Neutrophil (primary cell): ENCODE measurements around the gene ALAD.

Experiments
- H3K27ac ChIP-seq: fragments of 200-600 bp; sonication (generic); 2 replicates; pipeline ENCODE4 v1.5.1; 2016; ENCODE audit warnings: mild to moderate bottlenecking, moderate library complexity
- H3K27me3 ChIP-seq: fragments of 200-600 bp; sonication (generic); 2 replicates; pipeline ENCODE4 v1.6.0; 2016; ENCODE audit warnings: mild to moderate bottlenecking
- H3K36me3 ChIP-seq: fragments of 200-600 bp; sonication (generic); 2 replicates; pipeline ENCODE4 v1.5.1; 2017
- H3K4me1 ChIP-seq, 2 experiments: fragments of 200-600 bp in 1 of 2; sonication (generic) in 1 of 2; 1 replicate in 1 of 2; 2 replicates in 1 of 2; pipeline versions ENCODE4 v1.5.1 to v1.6.1; 2013 to 2016; ENCODE audit warnings: low read depth in 1 of 2, low read length in 1 of 2, mild to moderate bottlenecking in 1 of 2, moderate library complexity in 1 of 2; ENCODE audit not compliant: control insufficient read depth in 1 of 2, insufficient read depth in 1 of 2
- H3K4me3 ChIP-seq, 2 experiments: fragments of 200-600 bp in 1 of 2; sonication (generic) in 1 of 2; 1 replicate in 1 of 2; 2 replicates in 1 of 2; pipeline ENCODE4 v1.5.1; 2013 to 2016; ENCODE audit warnings: low read depth in 1 of 2, low read length in 1 of 2, mild to moderate bottlenecking in 1 of 2, moderate library complexity in 1 of 2
- H3K9me3 ChIP-seq: fragments of 200-600 bp; sonication (generic); 2 replicates; pipeline ENCODE4 v1.5.1; 2016
- CTCF ChIP-seq: fragments of 200-600 bp; sonication (generic); IDR thresholded peaks from 2 replicates; pipeline ENCODE4 v1.5.1; 2016; ENCODE audit warnings: antibody characterized with exemption

Gene ALAD

GRCh38 chr9:113395000-113395861 is 5.9 kb downstream of the ALAD start:
- no peaks in the 10 kb centered on the region for H3K9me3 ChIP-seq
- peaks cover 6 to 7% of the 10 kb centered on the region in 2 experiments for H3K4me1 ChIP-seq
- H3K4me3 ChIP-seq, result no peak overlapping the region
- H3K36me3 ChIP-seq, result peaks cover 49% of the 10 kb centered on the region
- no peak overlapping the region for H3K27ac ChIP-seq
- no peaks in the 10 kb centered on the region for H3K27me3 ChIP-seq
- TF ChIP-seq CTCF, result no peak

- peaks cover 68% of the 10 kb centered on the region for H3K36me3 ChIP-seq
- no peaks in the 10 kb centered on the region for H3K9me3 ChIP-seq
These were observed 7.8 kb downstream of the ALAD start for GRCh38 chr9:113393281-113393680.

GRCh38 chr9:113391917-113392316 is 9.2 kb downstream of the ALAD start:
- H3K4me1 ChIP-seq, result no peaks in the 10 kb centered on the region
- no peak overlapping the region for H3K27ac ChIP-seq
- TF ChIP-seq CTCF, result no peak

More at GRCh38 chr9:113393281-113393680, 7.8 kb downstream of the ALAD start:
- Histone ChIP-seq H3K27ac (no peak overlapping the region), H3K4me3 (no peak overlapping the region), H3K4me1 (no peaks in the 10 kb centered on the region), H3K27me3 (no peaks in the 10 kb centered on the region)
- no peak for TF ChIP-seq CTCF

GRCh38 chr9:113390192-113390960 is 10.7 kb downstream of the ALAD start:
- Histone ChIP-seq H3K36me3 (peaks cover 88% of the 10 kb centered on the region), H3K4me3 (no peak overlapping the region), H3K27ac (no peak overlapping the region), H3K4me1 (no peaks in the 10 kb centered on the region), H3K27me3 (no peaks in the 10 kb centered on the region), H3K9me3 (no peaks in the 10 kb centered on the region)
- no peak for TF ChIP-seq CTCF

More at GRCh38 chr9:113391917-113392316, 9.2 kb downstream of the ALAD start:
- peaks cover 80% of the 10 kb centered on the region for H3K36me3 ChIP-seq
- no peaks in the 10 kb centered on the region for H3K27me3 ChIP-seq
- no peak overlapping the region for H3K4me3 ChIP-seq
- H3K9me3 ChIP-seq, result no peaks in the 10 kb centered on the region

- H3K27me3 ChIP-seq, result no peaks in the 10 kb centered on the region
- H3K36me3 ChIP-seq, result peaks cover 83% of the 10 kb centered on the region
- no peak overlapping the region for H3K27ac ChIP-seq
- H3K4me1 ChIP-seq, result no peaks in the 10 kb centered on the region
- H3K4me3 ChIP-seq, result no peak overlapping the region
- no peaks in the 10 kb centered on the region for H3K9me3 ChIP-seq
- TF ChIP-seq CTCF, result no peak
These were observed 11.6 kb downstream of the ALAD start for GRCh38 chr9:113389451-113389850.
